ENCODE data around the gene MARCO.

The MARCO gene

DNA sequence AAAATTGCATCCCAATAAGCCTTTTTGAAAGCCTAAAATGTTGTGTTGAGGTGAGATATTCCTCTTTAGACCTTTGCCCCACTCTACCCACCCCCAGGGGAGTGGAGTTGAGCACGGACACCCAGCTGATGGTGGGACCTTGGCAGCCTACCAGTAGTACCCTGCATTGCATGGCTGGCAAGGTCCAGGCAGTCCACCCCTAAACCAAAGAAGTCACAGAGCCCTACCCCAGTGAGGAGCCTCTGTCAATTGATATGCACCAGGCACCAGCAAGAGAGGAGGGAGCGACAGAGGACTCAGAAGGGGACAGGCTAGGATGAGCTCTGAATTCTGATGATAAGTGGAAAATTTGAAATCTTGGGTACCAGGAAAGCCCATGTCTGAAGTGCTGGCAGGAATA, 38.6 kb downstream of the MARCO start:
- DNase-seq (ENCODE audit: extremely low read depth, insufficient read length) = no peak
- TF ChIP-seq, protein P1, sequence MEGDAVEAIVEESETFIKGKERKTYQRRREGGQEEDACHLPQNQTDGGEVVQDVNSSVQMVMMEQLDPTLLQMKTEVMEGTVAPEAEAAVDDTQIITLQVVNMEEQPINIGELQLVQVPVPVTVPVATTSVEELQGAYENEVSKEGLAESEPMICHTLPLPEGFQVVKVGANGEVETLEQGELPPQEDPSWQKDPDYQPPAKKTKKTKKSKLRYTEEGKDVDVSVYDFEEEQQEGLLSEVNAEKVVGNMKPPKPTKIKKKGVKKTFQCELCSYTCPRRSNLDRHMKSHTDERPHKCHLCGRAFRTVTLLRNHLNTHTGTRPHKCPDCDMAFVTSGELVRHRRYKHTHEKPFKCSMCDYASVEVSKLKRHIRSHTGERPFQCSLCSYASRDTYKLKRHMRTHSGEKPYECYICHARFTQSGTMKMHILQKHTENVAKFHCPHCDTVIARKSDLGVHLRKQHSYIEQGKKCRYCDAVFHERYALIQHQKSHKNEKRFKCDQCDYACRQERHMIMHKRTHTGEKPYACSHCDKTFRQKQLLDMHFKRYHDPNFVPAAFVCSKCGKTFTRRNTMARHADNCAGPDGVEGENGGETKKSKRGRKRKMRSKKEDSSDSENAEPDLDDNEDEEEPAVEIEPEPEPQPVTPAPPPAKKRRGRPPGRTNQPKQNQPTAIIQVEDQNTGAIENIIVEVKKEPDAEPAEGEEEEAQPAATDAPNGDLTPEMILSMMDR (IDR thresholded peaks at IDR 0.05; ENCODE audit: insufficient read depth, low read length, poor library complexity, severe bottlenecking) = no peak
- Histone ChIP-seq H3K36me3 (ENCODE audit: control insufficient read depth, insufficient read depth, low read length) (no peaks in the 10 kb centered on the region), H3K27me3 (replicated peaks; ENCODE audit: control insufficient read depth, insufficient read depth, low read length) (no peaks in the 10 kb centered on the region; the same call in 1 of the 2 replicates), H3K4me3 (replicated peaks; ENCODE audit: low read depth, low read length) (no peak overlapping the region)

DNA sequence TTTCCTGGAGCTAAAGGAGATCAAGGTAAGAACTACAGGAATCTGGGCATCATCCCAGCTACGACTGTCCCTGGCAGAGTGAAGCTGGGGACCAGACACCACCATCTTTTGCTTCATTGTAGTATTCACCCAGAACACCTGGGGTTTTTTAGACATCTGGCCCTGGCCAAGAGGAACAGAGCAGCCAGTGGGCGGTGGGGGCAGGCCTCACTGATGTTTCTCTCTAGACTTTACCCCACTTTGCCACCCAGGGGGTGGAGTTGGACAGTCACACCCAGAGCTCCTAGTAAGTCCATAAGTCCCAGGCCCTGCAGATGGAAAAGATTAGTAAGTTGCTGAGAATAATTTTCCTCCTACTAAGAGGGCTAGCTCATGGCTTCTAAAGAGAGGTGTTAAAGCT, 39.6 kb downstream of the MARCO start:
- Histone ChIP-seq H3K36me3 (ENCODE audit: control insufficient read depth, insufficient read depth, low read length) (no peaks in the 10 kb centered on the region), H3K4me3 (replicated peaks; ENCODE audit: low read depth, low read length) (no peak overlapping the region), H3K27me3 (replicated peaks; ENCODE audit: control insufficient read depth, insufficient read depth, low read length) (no peaks in the 10 kb centered on the region; the same call in 1 of the 2 replicates)
- no peak for DNase-seq (ENCODE audit: extremely low read depth, insufficient read length)
- TF ChIP-seq, protein P1 (IDR thresholded peaks at IDR 0.05; ENCODE audit: insufficient read depth, low read length, poor library complexity, severe bottlenecking) = no peak

DNA sequence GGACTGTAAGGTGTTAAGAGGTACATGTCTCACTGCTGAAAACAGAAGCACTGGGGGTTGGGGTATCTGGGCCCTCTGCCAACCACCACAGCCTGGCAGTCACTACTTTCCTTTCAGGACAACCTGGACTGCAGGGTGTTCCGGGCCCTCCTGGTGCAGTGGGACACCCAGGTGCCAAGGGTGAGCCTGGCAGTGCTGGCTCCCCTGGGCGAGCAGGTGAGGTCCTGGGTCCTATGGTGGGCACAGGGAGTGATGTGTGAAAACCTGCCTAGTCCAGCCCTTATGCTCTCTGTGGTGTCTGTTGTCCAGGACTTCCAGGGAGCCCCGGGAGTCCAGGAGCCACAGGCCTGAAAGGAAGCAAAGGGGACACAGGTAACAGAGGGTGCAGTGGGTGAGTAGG, 40.0 kb downstream of the MARCO start:
- Histone ChIP-seq H3K36me3 (ENCODE audit: control insufficient read depth, insufficient read depth, low read length) (no peaks in the 10 kb centered on the region), H3K4me3 (replicated peaks; ENCODE audit: low read depth, low read length) (no peak overlapping the region), H3K27me3 (replicated peaks; ENCODE audit: control insufficient read depth, insufficient read depth, low read length) (no peaks in the 10 kb centered on the region; the same call in 1 of the 2 replicates)
- TF ChIP-seq, protein P1 (IDR thresholded peaks at IDR 0.05; ENCODE audit: insufficient read depth, low read length, poor library complexity, severe bottlenecking) = no peak
- DNase-seq (ENCODE audit: extremely low read depth, insufficient read length) = no peak

DNA sequence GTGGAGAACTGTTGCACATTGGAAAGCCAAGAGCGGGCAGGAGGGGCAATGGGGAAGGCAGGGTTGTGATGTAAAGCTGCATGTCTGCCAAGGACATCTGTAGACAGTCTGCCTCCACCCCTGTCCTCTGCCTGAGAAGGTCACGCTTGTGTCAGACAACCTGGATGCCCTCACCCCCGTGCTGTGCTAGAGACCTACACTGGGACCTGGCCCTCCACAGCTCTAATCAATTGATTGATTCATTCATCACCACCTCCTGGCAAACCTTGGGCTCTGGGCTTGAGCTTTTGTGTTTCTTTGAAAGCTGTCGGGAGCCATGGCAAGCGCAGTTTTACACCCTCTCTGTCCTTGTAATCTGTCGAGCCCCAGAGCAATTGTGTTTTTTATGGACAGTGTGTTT, 41.1 kb downstream of the MARCO start:
- H3K36me3 ChIP-seq (ENCODE audit: control insufficient read depth, insufficient read depth, low read length) = no peaks in the 10 kb centered on the region
- TF ChIP-seq, protein P1 (IDR thresholded peaks at IDR 0.05; ENCODE audit: insufficient read depth, low read length, poor library complexity, severe bottlenecking) = no peak
- no peak overlapping the region for H3K4me3 ChIP-seq (replicated peaks; ENCODE audit: low read depth, low read length)
- no peak for DNase-seq (ENCODE audit: extremely low read depth, insufficient read length)
- H3K27me3 ChIP-seq (replicated peaks; ENCODE audit: control insufficient read depth, insufficient read depth, low read length) = no peaks in the 10 kb centered on the region; the same call in 1 of the 2 replicates

DNA sequence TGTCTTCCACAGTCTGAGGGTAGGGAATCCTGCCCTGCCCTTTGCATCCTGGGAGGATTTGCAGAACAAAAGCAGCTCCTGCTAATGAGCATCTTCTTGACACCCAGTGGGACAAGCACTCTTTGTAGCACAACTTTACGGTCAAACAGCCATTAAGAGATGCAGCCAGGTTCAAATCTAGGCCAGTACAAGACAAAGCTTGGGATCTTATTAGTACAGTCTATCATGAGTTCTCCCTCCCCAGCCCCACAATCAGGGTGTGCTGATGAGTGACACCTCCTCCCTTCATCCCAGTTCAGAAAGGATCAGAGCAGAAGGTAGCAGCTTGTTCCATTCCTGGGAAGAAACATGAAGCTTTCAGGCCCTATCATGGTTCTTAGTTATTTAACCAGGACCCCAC, 41.9 kb downstream of the MARCO start:
- no peaks in the 10 kb centered on the region; the same call in 1 of the 2 replicates for H3K27me3 ChIP-seq (replicated peaks; ENCODE audit: control insufficient read depth, insufficient read depth, low read length)
- TF ChIP-seq, protein P1 (IDR thresholded peaks at IDR 0.05; ENCODE audit: insufficient read depth, low read length, poor library complexity, severe bottlenecking) = no peak
- no peak overlapping the region for H3K4me3 ChIP-seq (replicated peaks; ENCODE audit: low read depth, low read length)
- no peak for DNase-seq (ENCODE audit: extremely low read depth, insufficient read length)
- no peaks in the 10 kb centered on the region for H3K36me3 ChIP-seq (ENCODE audit: control insufficient read depth, insufficient read depth, low read length)

DNA sequence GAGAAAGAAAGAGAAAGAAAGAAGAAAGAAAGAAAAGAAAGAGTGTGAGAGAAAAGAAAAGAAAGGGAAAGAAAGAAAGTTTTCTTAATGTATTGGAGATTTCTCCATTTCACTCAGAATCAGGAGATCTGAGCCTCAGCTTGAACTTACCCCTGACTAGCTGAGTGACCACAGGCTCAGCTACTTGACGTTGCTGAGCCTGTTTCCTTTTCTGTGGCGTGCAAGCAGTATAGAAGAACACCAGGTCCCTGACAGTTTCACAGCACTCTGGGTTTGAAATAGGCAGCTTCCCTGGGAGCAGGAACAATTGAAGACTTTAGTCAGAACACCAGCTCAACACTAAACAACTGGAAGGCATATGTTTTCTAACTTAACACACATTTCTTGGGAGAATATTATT, 44.7 kb downstream of the MARCO start:
- no peaks in the 10 kb centered on the region for H3K27me3 ChIP-seq (replicated peaks; ENCODE audit: control insufficient read depth, insufficient read depth, low read length)
- H3K36me3 ChIP-seq (ENCODE audit: control insufficient read depth, insufficient read depth, low read length) = no peaks in the 10 kb centered on the region
- TF ChIP-seq, protein P1 (IDR thresholded peaks at IDR 0.05; ENCODE audit: insufficient read depth, low read length, poor library complexity, severe bottlenecking) = no peak
- no peak overlapping the region for H3K4me3 ChIP-seq (replicated peaks; ENCODE audit: low read depth, low read length)
- DNase-seq (ENCODE audit: extremely low read depth, insufficient read length) = no peak

Measured in GM06990 (cell line).